Measurements from ENCODE around the gene MPDU1. TPM values are rescaled to one million over a fixed set of nuclear protein-coding genes. Genes with fewer than 3 reads are reported as not detected.

Gene MPDU1
- total and polyA plus RNA-seq, 2 of the 4 experiments (the other 2 are of a cell fraction), result 135 to 149 TPM

DNA sequence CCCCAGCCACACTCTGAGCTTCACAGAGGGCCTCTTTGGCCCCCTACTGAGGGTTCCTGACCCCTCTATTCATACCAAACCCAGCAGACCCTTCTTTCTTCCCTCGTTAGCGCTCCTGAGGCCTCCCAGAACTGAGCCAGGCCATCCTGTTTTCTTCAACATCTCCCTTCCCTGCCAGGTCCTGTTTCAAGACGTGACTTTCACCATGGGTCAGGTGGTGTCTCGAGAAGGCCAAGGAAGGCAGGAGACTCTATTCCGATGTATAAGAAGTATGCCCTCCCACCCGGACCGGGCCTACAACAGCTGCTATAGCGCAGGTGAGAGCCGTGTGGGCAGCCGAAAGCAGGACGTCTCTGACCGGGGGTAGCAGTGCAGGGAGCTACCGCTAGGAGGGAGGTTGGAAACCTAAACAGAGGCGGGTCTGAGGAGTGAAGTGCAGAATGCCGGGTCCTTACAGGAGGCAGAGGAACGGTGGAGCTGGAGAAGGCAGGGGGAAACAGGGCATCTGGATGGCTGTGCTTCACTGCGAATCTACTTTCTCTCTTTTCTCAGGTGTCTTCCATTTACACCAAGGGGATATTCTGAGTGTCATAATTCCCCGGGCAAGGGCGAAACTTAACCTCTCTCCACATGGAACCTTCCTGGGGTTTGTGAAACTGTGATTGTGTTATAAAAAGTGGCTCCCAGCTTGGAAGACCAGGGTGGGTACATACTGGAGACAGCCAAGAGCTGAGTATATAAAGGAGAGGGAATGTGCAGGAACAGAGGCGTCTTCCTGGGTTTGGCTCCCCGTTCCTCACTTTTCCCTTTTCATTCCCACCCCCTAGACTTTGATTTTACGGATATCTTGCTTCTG is 23.3 kb upstream of the MPDU1 start (continued):
- TF ChIP-seq CTCF (conservative IDR thresholded peaks at IDR 0.05; ENCODE audit: low read depth, low read length) (peak; percentile 55), RAD21 (IDR thresholded peaks at IDR 0.05; ENCODE audit: low read length) (peak; percentile 36; the same call in 1 of the 2 replicates)

Data from IMR-90 (cell line).